Liver (tissue), 9 donors: Measurements from ENCODE around the gene NADSYN1. TPM values are rescaled to one million over a fixed set of nuclear protein-coding genes. Genes with fewer than 3 reads are reported as not detected.

ENCODE experiments used
- DNase-seq: peaks from one replicate; pipeline ENCODE4 v3.0.0-alpha.2; 2017; ENCODE audit warnings: low spot score
- H3K27ac ChIP-seq, 2 donors: one replicate each; pipeline ENCODE4 v1.7.0; 2013; ENCODE audit warnings: inconsistent platforms in 2 of 2, low read length in 2 of 2, control low read depth in 1 of 2, low read depth in 1 of 2, mild to moderate bottlenecking in 1 of 2
- H3K27me3 ChIP-seq, 4 donors: one replicate each; pipeline versions ENCODE4 v1.6.1 to v1.7.0; 2013; ENCODE audit warnings: low read length in 3 of 4, inconsistent platforms in 1 of 4, mild to moderate bottlenecking in 1 of 4, moderate library complexity in 1 of 4; ENCODE audit not compliant: control insufficient read depth in 4 of 4, insufficient read depth in 4 of 4
- H3K36me3 ChIP-seq, 4 donors: one replicate each; pipeline versions ENCODE4 v1.6.1 to v1.7.0; 2013; ENCODE audit warnings: low read length in 3 of 4, mild to moderate bottlenecking in 3 of 4, low read depth in 1 of 4, moderate library complexity in 1 of 4; ENCODE audit not compliant: control insufficient read depth in 4 of 4, insufficient read depth in 3 of 4
- H3K4me1 ChIP-seq, 4 donors: one replicate each; pipeline versions ENCODE4 v1.6.1 to v1.7.0; 2013; ENCODE audit warnings: low read length in 3 of 4, mild to moderate bottlenecking in 3 of 4, moderate library complexity in 1 of 4; ENCODE audit not compliant: control insufficient read depth in 4 of 4, insufficient read depth in 4 of 4
- H3K4me3 ChIP-seq, 3 donors: one replicate each; pipeline versions ENCODE4 v1.6.1 to v1.7.0; 2013; ENCODE audit warnings: low read length in 3 of 3, control low read depth in 1 of 3, low read depth in 1 of 3, mild to moderate bottlenecking in 1 of 3
- H3K9ac ChIP-seq, 2 donors: one replicate each; pipeline ENCODE4 v1.7.0; 2013; ENCODE audit warnings: low read length in 2 of 2, mild to moderate bottlenecking in 2 of 2, moderate library complexity in 2 of 2, control low read depth in 1 of 2, low read depth in 1 of 2
- H3K9me3 ChIP-seq, 4 donors: one replicate each; pipeline versions ENCODE4 v1.6.1 to v1.7.0; 2013; ENCODE audit warnings: low read length in 3 of 4; ENCODE audit not compliant: control insufficient read depth in 4 of 4
- EGR1 ChIP-seq, 2 donors: IDR thresholded peaks; 2 replicates each; pipeline ENCODE4 v1.6.1; 2016 to 2018; ENCODE audit warnings: antibody characterized with exemption in 2 of 2, low read depth in 2 of 2
- MAX ChIP-seq: IDR thresholded peaks from 2 replicates; pipeline ENCODE4 v1.6.1; 2016; ENCODE audit warnings: antibody characterized with exemption
- NR2F2 ChIP-seq: IDR thresholded peaks from 2 replicates; pipeline ENCODE4 v1.6.1; 2016; ENCODE audit warnings: antibody characterized with exemption
- REST ChIP-seq: IDR thresholded peaks from 2 replicates; pipeline ENCODE4 v1.6.1; 2016; ENCODE audit warnings: antibody characterized with exemption, mild to moderate bottlenecking
- RXRA ChIP-seq, 2 donors: IDR thresholded peaks; 2 replicates each; pipeline ENCODE4 v1.6.1; 2017 to 2018; ENCODE audit warnings: antibody characterized with exemption in 2 of 2, mild to moderate bottlenecking in 1 of 2
- TAF1 ChIP-seq: conservative IDR thresholded peaks from 2 replicates; pipeline ENCODE4 v1.6.1; 2016; ENCODE audit warnings: antibody characterized with exemption, mild to moderate bottlenecking
- ZBTB33 ChIP-seq: IDR thresholded peaks from 2 replicates; pipeline ENCODE4 v1.6.1; 2016; ENCODE audit warnings: antibody characterized with exemption
- WGBS: extraction: QIAGEN DNeasy Blood & Tissue Kit; methylation state at CpG from one replicate; pipeline ENCODE4 v1.1.7; 2013; 5-methylcytosine and 5-hydroxymethylcytosine counted together
- polyA plus RNA-seq, 2 donors: library from polyadenylated mRNA; stranded (reverse) in 1 of 2; unstranded in 1 of 2; fragments of 200-250 nt in 1 of 2; fragments of >200 nt in 1 of 2; fragmentation: Nextera tagmentation in 1 of 2; extraction: Ambion mirVana in 1 of 2; gene quantifications; one replicate each; pipeline versions ENCODE4 v1.2.1 to v1.2.3, GENCODE V29; 2013 to 2015
- total RNA-seq, 2 donors: library from RNA; depleted of rRNA; stranded (reverse); fragments of >200 nt; gene quantifications; one replicate each; pipeline ENCODE4 v1.2.3, GENCODE V29; 2014
- donor health status: healthy.
- donor health status: healthy.
- donor health status: healthy.
- donor health status: healthy.
- donor health status: healthy.

NADSYN1 gene
- total and polyA plus RNA-seq, 4 donors = 16.6 to 33.6 (median 22.2) TPM

GRCh38 chr11:71456831-71457230 is 3.8 kb downstream of the NADSYN1 start (continued):
- TF ChIP-seq REST (no peak), EGR1 (IDR thresholded peaks at IDR 0.05; ENCODE audit: low read depth in 2 of 2) (no peak), ZBTB33 (no peak), RXRA (IDR thresholded peaks at IDR 0.05) (no peak), NR2F2 (no peak)

GRCh38 chr11:71458146-71459070 is 5.4 kb downstream of the NADSYN1 start:
- 96% methylated on average over 26 of the region's 26 CpGs for WGBS
- Histone ChIP-seq H3K9ac (no peak overlapping the region), H3K36me3 (peaks cover 13 to 61% (median 35%) of the 10 kb centered on the region in 4 donors), H3K4me3 (no peak overlapping the region), H3K27ac (no peak overlapping the region), H3K4me1 (peaks cover 4 to 14% (median 9%) of the 10 kb centered on the region in 4 donors), H3K9me3 (no peaks in the 10 kb centered on the region), H3K27me3 (no peaks in the 10 kb centered on the region)
- DNase-seq = no peak
- TF ChIP-seq REST (no peak), TAF1 (no peak), MAX (no peak), EGR1 (IDR thresholded peaks at IDR 0.05; ENCODE audit: low read depth in 2 of 2) (no peak)
